Gastroesophageal sphincter (tissue), 4 donors: Measurements from ENCODE around the gene TXNDC17. TPM values are rescaled to one million over a fixed set of nuclear protein-coding genes. Genes with fewer than 3 reads are reported as not detected.

Experiments
- ATAC-seq: fragments of 150-250 bp; one replicate; pipeline ENCODE4 v1.9.1; 2016; ENCODE audit warnings: mild to moderate bottlenecking, moderate library complexity
- H3K27ac ChIP-seq, 4 donors: fragments of 200-600 bp; sonication (generic) in 3 of 4; 1 replicate in 3 of 4; 2 replicates in 1 of 4; pipeline ENCODE4 v1.5.1; 2016 to 2019
- H3K27me3 ChIP-seq: fragments of 200-600 bp; sonication (generic); one replicate; pipeline ENCODE4 v1.5.1; 2019
- H3K36me3 ChIP-seq, 2 donors: fragments of 200-600 bp; sonication (generic); one replicate each; pipeline ENCODE4 v1.5.1; 2019; ENCODE audit warnings: control low read depth in 1 of 2
- H3K4me1 ChIP-seq, 3 donors: fragments of 200-600 bp; sonication (generic); 1 replicate in 2 of 3; 2 replicates in 1 of 3; pipeline ENCODE4 v1.5.1; 2016 to 2019; ENCODE audit warnings: control low read depth in 2 of 3
- H3K4me3 ChIP-seq, 2 donors: fragments of 200-600 bp; sonication (generic); one replicate each; pipeline ENCODE4 v1.5.1; 2019; ENCODE audit warnings: mild to moderate bottlenecking in 1 of 2, moderate library complexity in 1 of 2
- H3K9me3 ChIP-seq, 3 donors: fragments of 200-600 bp; sonication (generic); one replicate each; pipeline ENCODE4 v1.5.1; 2017 to 2019; ENCODE audit warnings: control low read depth in 2 of 3
- CTCF ChIP-seq, 4 experiments: fragments of 200-600 bp in 2 of 4; fragments of 450-650 bp in 2 of 4; sonication (generic) in 1 of 4; IDR thresholded peaks; one replicate each; pipeline ENCODE4 v1.5.1; 2017 to 2019; ENCODE audit warnings: antibody characterized with exemption in 4 of 4, mild to moderate bottlenecking in 2 of 4, moderate library complexity in 2 of 4
- EP300 ChIP-seq: sonication (generic); formaldehyde crosslinking; IDR thresholded peaks from one replicate; pipeline ENCODE4 v1.6.1; 2017; ENCODE audit warnings: antibody characterized with exemption, mild to moderate bottlenecking
- POLR2A ChIP-seq, 2 donors: fragments of 450-650 bp; IDR thresholded peaks; one replicate each; pipeline ENCODE4 v1.6.1; 2017; ENCODE audit warnings: antibody characterized with exemption in 2 of 2, mild to moderate bottlenecking in 2 of 2, moderate library complexity in 1 of 2
- POLR2AphosphoS5 ChIP-seq: sonication (generic); formaldehyde crosslinking; IDR thresholded peaks from one replicate; pipeline ENCODE4 v1.6.1; 2017; ENCODE audit warnings: antibody characterized with exemption
- WGBS, 2 donors: methylation state at CpG; one replicate each; pipeline ENCODE4 v1.1.5; 2018; ENCODE audit warnings: low coverage in 1 of 2; 5-methylcytosine and 5-hydroxymethylcytosine counted together
- total RNA-seq, 4 donors: library from RNA; depleted of rRNA; stranded (reverse); fragments of >200 nt; gene quantifications; one replicate each; pipeline ENCODE4 v1.1.0, GENCODE V29; 2016

The TXNDC17 gene
- total RNA-seq, 4 donors from 2014 or later, result 41.2 to 85.8 (median 68.2) TPM

GRCh38 chr17:6626616-6627015 is 14.2 kb upstream of the TXNDC17 start:
- TF ChIP-seq CTCF (IDR thresholded peaks at IDR 0.05) (no peak), POLR2AphosphoS5 (no peak), POLR2A (IDR thresholded peaks at IDR 0.05) (no peak), EP300 (no peak)
- Histone ChIP-seq H3K4me1 (peaks cover 0 to 5% (median 0%) of the 10 kb centered on the region in 3 donors), H3K36me3 (peaks cover 0 to 92% of the 10 kb centered on the region in 2 donors), H3K27me3 (no peaks in the 10 kb centered on the region), H3K9me3 (no peaks in the 10 kb centered on the region), H3K4me3 (no peak overlapping the region), H3K27ac (no peak overlapping the region)
- ATAC-seq, result no peak
- WGBS, 2 donors, result 84 to 98% methylated on average over 5 to 6 of the region's 6 CpGs

DNA sequence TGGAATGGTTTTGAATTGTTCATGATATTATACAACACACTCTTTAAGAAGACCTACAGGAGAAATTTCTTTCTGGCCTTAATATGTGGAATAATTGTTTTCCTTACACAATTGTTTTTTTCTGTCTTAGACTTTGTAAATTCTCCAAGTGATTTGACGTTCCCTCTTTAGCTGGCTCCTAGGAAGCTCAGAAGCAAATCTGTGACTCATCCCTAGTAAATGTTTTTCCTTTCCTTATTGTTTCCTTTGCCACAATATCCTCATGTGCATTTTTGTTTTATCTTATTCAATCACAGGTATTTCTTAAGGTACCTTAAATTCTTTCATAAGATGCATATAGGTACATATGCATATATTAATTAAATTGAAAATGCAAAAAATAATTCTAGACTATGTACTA is 13.8 kb upstream of the TXNDC17 start:
- ATAC-seq, result no peak
- H3K4me1 ChIP-seq, result peaks cover 0 to under 1% (median 0%) of the 10 kb centered on the region in 3 donors
- no peak overlapping the region for H3K27ac ChIP-seq
- no peaks in the 10 kb centered on the region for H3K27me3 ChIP-seq
- 18 to 57% methylated on average over 1 of the region's 1 CpG for WGBS, 2 donors
- no peak for TF ChIP-seq POLR2AphosphoS5
- no peak for TF ChIP-seq EP300
- TF ChIP-seq POLR2A (IDR thresholded peaks at IDR 0.05), result no peak
- TF ChIP-seq CTCF (IDR thresholded peaks at IDR 0.05), result no peak
- H3K4me3 ChIP-seq, result no peak overlapping the region
- H3K36me3 ChIP-seq, result peaks cover 0 to 93% of the 10 kb centered on the region in 2 donors
- H3K9me3 ChIP-seq, result no peaks in the 10 kb centered on the region

DNA sequence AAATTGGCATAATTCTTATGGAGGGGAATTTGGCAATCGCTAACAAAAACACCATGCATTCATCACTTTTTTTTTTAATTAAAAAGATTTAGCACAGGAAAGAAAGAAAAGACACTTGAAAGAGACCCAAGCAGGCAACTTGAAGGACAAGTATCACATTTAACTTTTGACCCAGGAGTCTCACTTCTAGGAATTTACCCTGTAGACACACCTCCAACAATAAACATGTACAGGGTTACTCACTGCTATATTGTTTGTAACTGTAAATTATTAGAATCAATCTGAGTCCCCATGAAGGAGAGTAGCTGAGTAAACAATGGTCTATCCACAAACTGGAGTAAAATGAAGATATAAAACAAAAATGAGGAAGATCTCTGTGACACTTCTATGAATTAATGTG is 10.5 kb upstream of the TXNDC17 start:
- no peak for ATAC-seq
- Histone ChIP-seq H3K9me3 (no peaks in the 10 kb centered on the region), H3K27ac (no peak overlapping the region), H3K27me3 (no peaks in the 10 kb centered on the region), H3K36me3 (peaks cover 0 to 92% of the 10 kb centered on the region in 2 donors), H3K4me3 (no peak overlapping the region), H3K4me1 (no peaks in the 10 kb centered on the region)
- WGBS, 2 donors, result 85 to 100% methylated on average over 1 of the region's 1 CpG
- TF ChIP-seq CTCF (IDR thresholded peaks at IDR 0.05), result no peak
- no peak for TF ChIP-seq POLR2AphosphoS5
- TF ChIP-seq EP300, result no peak
- no peak for TF ChIP-seq POLR2A (IDR thresholded peaks at IDR 0.05)

- no peak for ATAC-seq
- H3K4me3 ChIP-seq, result no peak overlapping the region
- H3K4me1 ChIP-seq, result peaks cover 0 to under 1% (median 0%) of the 10 kb centered on the region in 3 donors
- TF ChIP-seq POLR2A (IDR thresholded peaks at IDR 0.05) (no peak), EP300 (no peak), CTCF (IDR thresholded peaks at IDR 0.05) (no peak), POLR2AphosphoS5 (no peak)
- H3K27ac ChIP-seq, result no peak overlapping the region
- no peaks in the 10 kb centered on the region for H3K27me3 ChIP-seq
- H3K9me3 ChIP-seq, result no peaks in the 10 kb centered on the region
- H3K36me3 ChIP-seq, result peaks cover 0 to 71% of the 10 kb centered on the region in 2 donors
Measured at GRCh38 chr17:6632530-6632929, 8.3 kb upstream of the TXNDC17 start.

- TF ChIP-seq CTCF (IDR thresholded peaks at IDR 0.05) (no peak), POLR2A (IDR thresholded peaks at IDR 0.05) (no peak), EP300 (no peak), POLR2AphosphoS5 (no peak)
- Histone ChIP-seq H3K4me1 (peaks cover 0 to 8% (median 2%) of the 10 kb centered on the region in 3 donors), H3K27ac (no peak overlapping the region), H3K27me3 (no peaks in the 10 kb centered on the region), H3K36me3 (peaks cover 0 to 64% of the 10 kb centered on the region in 2 donors), H3K4me3 (no peak overlapping the region), H3K9me3 (no peaks in the 10 kb centered on the region)
- WGBS, 2 donors, result 95 to 96% methylated on average over 3 of the region's 3 CpGs
- no peak for ATAC-seq
Measured at GRCh38 chr17:6633263-6633662, 7.6 kb upstream of the TXNDC17 start.
